RWPE2 (cell line): ENCODE measurements around the gene CRP.
A peak's percentile ranks its signal among the peaks of the same experiment; 100 is the strongest.

Experiments used
- ATAC-seq: fragments of 200-7000 bp; cut with Tn5 transposase; 3 replicates; pipeline ENCODE4 v1.9.1; 2021; ENCODE audit warnings: low read depth
- DNase-seq: peaks from one replicate; pipeline ENCODE4 v3.0.0-alpha.2; 2020; ENCODE audit warnings: low spot score
- H3K27ac ChIP-seq: fragments of 450-650 bp; 2 replicates; pipeline ENCODE4 v1.5.1; 2017; ENCODE audit warnings: mild to moderate bottlenecking; ENCODE audit not compliant: poor library complexity, severe bottlenecking
- H3K27me3 ChIP-seq: fragments of 250-450 bp; sonication (Bioruptor Pico); 2 replicates; pipeline ENCODE4 v1.5.1; 2021; ENCODE audit warnings: mild to moderate bottlenecking, moderate library complexity; ENCODE audit not compliant: insufficient read depth, poor library complexity, severe bottlenecking
- H3K36me3 ChIP-seq: fragments of 250-450 bp; sonication (Bioruptor Pico); 2 replicates; pipeline ENCODE4 v1.5.1; 2020; ENCODE audit warnings: low read depth, mild to moderate bottlenecking, moderate library complexity
- H3K4me1 ChIP-seq: fragments of 250-450 bp; sonication (Bioruptor Pico); 2 replicates; pipeline ENCODE4 v1.5.1; 2021; ENCODE audit warnings: mild to moderate bottlenecking, moderate library complexity; ENCODE audit not compliant: insufficient read depth, poor library complexity, severe bottlenecking
- H3K4me3 ChIP-seq: fragments of 250-450 bp; sonication (Bioruptor Pico); 2 replicates; pipeline ENCODE4 v1.5.1; 2021; ENCODE audit warnings: mild to moderate bottlenecking, moderate library complexity; ENCODE audit not compliant: severe bottlenecking
- H3K9me3 ChIP-seq: fragments of 250-450 bp; sonication (Bioruptor Pico); 2 replicates; pipeline ENCODE4 v1.5.1; 2021; ENCODE audit warnings: mild to moderate bottlenecking, moderate library complexity; ENCODE audit not compliant: severe bottlenecking
- CTCF ChIP-seq: fragments of 450-650 bp; IDR thresholded peaks from one replicate; pipeline ENCODE4 v1.5.1; 2017; ENCODE audit warnings: mild to moderate bottlenecking, moderate library complexity; ENCODE audit not compliant: poor library complexity, severe bottlenecking

Gene CRP

GRCh38 chr1:159714529-159714928 is at the start of gene CRP:
CRP (minus strand) TSS chr1:159714589; CDS start chr1:159714485, 104 bp downstream.
- H3K4me1 ChIP-seq = no peaks in the 10 kb centered on the region
- H3K27ac ChIP-seq = no peak within 1 kb of the TSS
- no peak for TF ChIP-seq CTCF
- H3K9me3 ChIP-seq = no peaks in the 10 kb centered on the region
- no peak within 1 kb of the TSS for H3K4me3 ChIP-seq
- DNase-seq = no peak
- no peaks in the 10 kb centered on the region for H3K27me3 ChIP-seq
- H3K36me3 ChIP-seq = no peaks in the 10 kb centered on the region
- no peak for ATAC-seq

GRCh38 chr1:159763686-159764085 is 49.3 kb upstream of the CRP start:
- TF ChIP-seq CTCF = no peak
- DNase-seq (no peak), ATAC-seq (no peak)
- no peaks in the 10 kb centered on the region for H3K9me3 ChIP-seq
- H3K27me3 ChIP-seq = no peaks in the 10 kb centered on the region
- H3K4me1 ChIP-seq = no peaks in the 10 kb centered on the region
- no peaks in the 10 kb centered on the region for H3K36me3 ChIP-seq
- no peak overlapping the region for H3K4me3 ChIP-seq
- H3K27ac ChIP-seq = no peak overlapping the region

GRCh38 chr1:159756397-159756796 is 42.0 kb upstream of the CRP start:
- no peak for ATAC-seq
- H3K27me3 ChIP-seq = no peaks in the 10 kb centered on the region

GRCh38 chr1:159755451-159756007 is 41.1 kb upstream of the CRP start:
- no peak for DNase-seq
- no peak for TF ChIP-seq CTCF
- no peaks in the 10 kb centered on the region for H3K27me3 ChIP-seq
- H3K9me3 ChIP-seq = no peaks in the 10 kb centered on the region
- no peak overlapping the region for H3K4me3 ChIP-seq
- H3K27ac ChIP-seq = no peak overlapping the region
- peaks cover 5% of the 10 kb centered on the region for H3K4me1 ChIP-seq
- no peaks in the 10 kb centered on the region for H3K36me3 ChIP-seq
- ATAC-seq = no peak

More at GRCh38 chr1:159756397-159756796, 42.0 kb upstream of the CRP start:
- TF ChIP-seq CTCF = no peak
- Histone ChIP-seq H3K27ac (no peak overlapping the region), H3K4me3 (no peak overlapping the region), H3K9me3 (no peaks in the 10 kb centered on the region), H3K4me1 (peaks cover 5% of the 10 kb centered on the region), H3K36me3 (no peaks in the 10 kb centered on the region)
- DNase-seq = no peak

- DNase-seq (no peak), ATAC-seq (no peak)
- H3K4me3 ChIP-seq = no peak overlapping the region
- TF ChIP-seq CTCF = no peak
- H3K27me3 ChIP-seq = no peaks in the 10 kb centered on the region
- H3K36me3 ChIP-seq = no peaks in the 10 kb centered on the region
- no peaks in the 10 kb centered on the region for H3K9me3 ChIP-seq
- peak overlapping the region; percentile 41 for H3K27ac ChIP-seq
- peaks cover 5% of the 10 kb centered on the region for H3K4me1 ChIP-seq
Measured at GRCh38 chr1:159753386-159753785, 39.0 kb upstream of the CRP start.
